HG03095 (cell line): ENCODE measurements around the gene INTS6L.
"Not testable (repeated sequence)": the region's sequence is repeated elsewhere in the genome, so short reads cannot be mapped to it uniquely, and the experiment has no call there.

Experiments used
- ATAC-seq: cut with Tn5 transposase; IDR thresholded peaks from one replicate; pipeline ENCODE4 v1.9.1; 2021; ENCODE audit warnings: moderate library complexity; ENCODE audit not compliant: unreplicated experiment

The INTS6L gene

DNA sequence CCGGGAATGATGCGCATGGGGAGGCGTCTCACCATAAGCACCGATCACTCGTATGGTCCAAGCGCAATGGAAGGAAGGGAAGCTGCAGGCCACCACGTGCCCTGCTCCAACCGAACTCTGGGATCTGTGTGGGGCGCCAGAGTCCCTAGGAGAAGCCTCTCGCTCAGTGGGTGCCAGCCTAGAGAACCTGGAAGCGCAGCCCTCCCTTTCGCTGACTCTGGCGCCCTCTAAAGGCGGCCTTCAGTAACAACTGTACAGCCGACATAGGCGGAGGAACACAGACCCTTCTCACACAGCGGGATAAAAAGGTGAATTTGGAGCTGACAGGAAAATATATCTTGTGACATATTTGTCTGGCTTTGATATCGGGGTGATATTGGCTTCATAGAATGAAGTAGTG is 76.0 kb downstream of the INTS6L start:
- ATAC-seq, result no peak

DNA sequence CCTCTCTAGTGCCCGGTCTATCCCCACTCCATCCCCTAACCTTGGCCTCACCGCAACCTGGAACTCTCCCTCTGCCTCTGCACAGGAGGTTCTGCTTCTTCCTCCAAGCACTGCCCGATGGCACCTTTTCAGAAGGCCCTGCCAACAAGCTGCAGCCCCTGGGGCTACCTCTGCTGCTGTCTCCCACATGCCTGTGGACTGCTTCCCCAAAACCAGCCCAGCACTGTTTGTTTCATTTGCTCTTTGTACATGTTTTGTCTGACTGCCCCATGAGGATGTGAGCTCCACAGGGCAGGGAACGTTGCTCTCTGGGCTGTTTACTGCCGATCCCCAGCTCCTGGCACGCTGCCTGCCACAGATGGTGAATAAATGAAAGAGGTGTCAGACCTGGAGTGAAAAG is 85.4 kb downstream of the INTS6L start:
- no peak for ATAC-seq

DNA sequence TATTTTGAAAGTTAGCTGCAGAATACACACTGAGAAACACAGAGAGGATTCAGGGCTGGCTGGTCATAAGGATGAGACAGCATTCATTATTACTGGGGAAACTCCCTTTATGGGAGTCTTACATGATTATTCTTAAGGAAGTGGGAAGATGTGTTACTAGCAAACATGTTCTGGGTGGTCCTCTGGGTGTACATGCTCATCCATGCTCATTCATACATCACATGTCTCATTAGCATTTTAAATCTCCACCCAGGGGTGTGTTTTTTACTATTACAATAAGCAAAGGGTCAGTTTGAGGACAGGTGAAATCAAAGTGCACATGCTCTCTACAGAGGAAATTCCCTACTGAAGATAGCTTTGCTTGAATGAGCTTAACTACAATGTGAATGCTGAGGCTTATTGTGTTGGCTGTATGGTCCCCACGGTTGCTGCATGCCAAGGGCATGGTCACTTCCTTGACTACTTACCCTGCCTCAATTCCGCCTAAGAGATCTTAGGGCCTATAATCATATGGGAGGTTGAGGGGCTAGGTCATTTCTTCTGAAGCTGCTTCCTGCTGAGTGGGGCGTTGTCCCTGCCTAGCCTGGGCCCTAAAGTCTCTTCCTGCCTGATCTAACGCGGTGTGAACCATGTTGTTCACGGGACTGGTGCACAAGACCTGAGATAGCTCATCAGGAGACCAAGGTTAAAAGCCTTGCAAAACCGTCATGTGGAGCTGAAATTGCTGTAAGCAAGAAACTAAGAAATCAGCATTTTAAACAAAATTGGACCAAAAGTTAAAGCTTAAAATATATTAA is 104.1 kb downstream of the INTS6L start:
- ATAC-seq, result not testable (repeated sequence)

DNA sequence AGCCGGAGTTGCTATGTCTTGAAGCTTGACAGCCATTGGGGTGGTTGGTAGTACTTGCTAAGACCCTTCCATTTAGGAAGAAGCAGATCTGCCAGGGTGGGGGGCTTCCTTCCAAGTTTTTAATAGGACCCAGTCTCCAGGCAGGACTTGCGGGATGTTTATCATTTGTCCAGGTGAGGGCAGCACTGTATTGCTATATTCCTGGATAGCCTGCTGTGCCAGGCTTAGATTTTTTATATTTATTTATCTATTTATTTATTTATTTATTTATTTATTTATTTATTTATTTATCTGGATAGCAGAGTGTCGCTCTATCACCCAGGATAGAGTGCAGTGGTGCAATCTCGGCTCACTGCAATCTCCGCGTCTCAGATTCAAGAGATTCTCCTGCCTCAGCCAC is 105.5 kb downstream of the INTS6L start:
- ATAC-seq, result no peak

DNA sequence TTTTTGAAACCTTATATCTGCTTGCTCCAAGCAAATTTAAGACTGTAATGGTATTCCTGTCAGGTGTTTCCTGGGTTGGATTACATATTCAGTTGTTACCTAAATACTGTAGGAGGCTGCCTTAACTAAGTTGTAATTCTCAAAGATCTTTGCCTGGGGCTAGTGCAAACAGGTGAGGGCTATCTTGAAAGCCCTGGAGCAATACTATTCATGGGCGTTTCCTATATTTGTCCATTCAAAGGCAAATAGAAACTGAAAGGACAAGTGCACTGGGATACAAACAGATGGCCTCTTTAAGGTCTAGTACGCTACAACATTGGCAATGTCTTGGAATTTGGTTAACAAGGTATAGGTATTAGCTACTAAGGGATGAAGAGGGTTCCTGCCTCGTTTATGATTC is 108.9 kb downstream of the INTS6L start:
- no peak for ATAC-seq
